Endothelial cell of umbilical vein (primary cell): Measurements from ENCODE around the gene GCGR. TPM values are rescaled to one million over a fixed set of nuclear protein-coding genes. Genes with fewer than 3 reads are reported as not detected.

Experiments used
- BruUV-seq: library from RNA; stranded (reverse); fragments of 400-500 nt; replicated peaks from 2 replicates; lab custom pipeline; 2021; lab: Mats Ljungman, UMichigan
- CTCF ChIA-PET: fragments of 300-600, 350-600 bp; sonication (Branson Sonifier 250); formaldehyde crosslinking; loops from one replicate; lab custom pipeline; 2021; ENCODE audit warnings: antibody characterized with exemption, inconsistent platforms; lab: Charles Lee
- POLR2A ChIA-PET: fragments of 300-600, 350-600 bp; sonication (Branson Sonifier 250); formaldehyde crosslinking; loops from one replicate; lab custom pipeline; 2021; ENCODE audit warnings: antibody characterized with exemption, inconsistent platforms; lab: Charles Lee
- DNase-seq: peaks from one replicate; pipeline ENCODE4 v3.0.0-alpha.2; 2011; ENCODE audit warnings: low read depth, low spot score
- FAIRE-seq: peaks from 2 replicates; lab custom pipeline; 2011; peaks lifted over from hg19 to GRCh38; lab: Jason Lieb, UNC
- H2AFZ ChIP-seq: 2 replicates; pipeline ENCODE4 v1.6.0; 2012; ENCODE audit warnings: low read depth, low read length, control low read depth, inconsistent platforms
- H3K27ac ChIP-seq: 2 replicates; pipeline ENCODE4 v1.5.1; 2011; ENCODE audit warnings: low read depth, mild to moderate bottlenecking, control low read depth, low read length, moderate library complexity; ENCODE audit not compliant: insufficient read depth
- H3K27me3 ChIP-seq, 2 experiments: 2 replicates each; pipeline versions ENCODE4 v1.6.0 to v1.6.1; 2011; ENCODE audit warnings: low read length in 2 of 2, mixed read lengths in 1 of 2; ENCODE audit not compliant: control insufficient read depth in 2 of 2, insufficient read depth in 2 of 2
- H3K36me3 ChIP-seq, 2 experiments: 2 replicates in 1 of 2; 3 replicates in 1 of 2; pipeline ENCODE4 v1.5.1; 2011; ENCODE audit warnings: low read length in 2 of 2, mild to moderate bottlenecking in 1 of 2, moderate library complexity in 1 of 2; ENCODE audit not compliant: control insufficient read depth in 2 of 2, insufficient read depth in 2 of 2; ENCODE audit errors: extremely low read depth in 1 of 2
- H3K4me1 ChIP-seq: 3 replicates; pipeline ENCODE4 v1.5.1; 2011; ENCODE audit warnings: mild to moderate bottlenecking, low read length; ENCODE audit not compliant: control insufficient read depth, insufficient read depth; ENCODE audit errors: extremely low read depth
- H3K4me2 ChIP-seq: 2 replicates; pipeline ENCODE4 v1.6.1; 2011; ENCODE audit warnings: low read length, control low read depth, mixed read lengths; ENCODE audit not compliant: insufficient read depth
- H3K4me3 ChIP-seq, 3 experiments: fragments of 200-600 bp in 1 of 3; sonication (generic), shearing (Covaris generic) in 1 of 3; replicated peaks in 1 of 3; 2 replicates each; pipeline ENCODE4 v1.5.1; 2011 to 2016; ENCODE audit warnings: control low read depth in 3 of 3, low read length in 3 of 3, mild to moderate bottlenecking in 2 of 3, inconsistent platforms in 1 of 3, low read depth in 1 of 3, moderate library complexity in 1 of 3; ENCODE audit not compliant: insufficient read depth in 1 of 3
- H3K79me2 ChIP-seq: 2 replicates; pipeline ENCODE4 v1.6.0; 2012; ENCODE audit warnings: low read length, inconsistent platforms; ENCODE audit not compliant: control insufficient read depth, insufficient read depth
- H3K9ac ChIP-seq: replicated peaks from 2 replicates; pipeline ENCODE3; 2011; ENCODE audit warnings: low read length, control low read depth; ENCODE audit not compliant: insufficient read depth; ENCODE audit errors: extremely low read depth
- H3K9me1 ChIP-seq: replicated peaks from 3 replicates; pipeline ENCODE4 v1.6.0; 2011; ENCODE audit warnings: mild to moderate bottlenecking, low read length; ENCODE audit not compliant: control insufficient read depth, insufficient read depth; ENCODE audit errors: extremely low read depth
- H3K9me3 ChIP-seq: replicated peaks from 2 replicates; pipeline ENCODE4 v1.5.1; 2012; ENCODE audit warnings: low read length, inconsistent platforms; ENCODE audit not compliant: control insufficient read depth, insufficient read depth
- H4K20me1 ChIP-seq: replicated peaks from 2 replicates; pipeline ENCODE3; 2011; ENCODE audit warnings: mild to moderate bottlenecking, low read length; ENCODE audit not compliant: control insufficient read depth, insufficient read depth; ENCODE audit errors: extremely low read depth
- EZH2 ChIP-seq: IDR thresholded peaks from 2 replicates; pipeline ENCODE4 v1.6.1; 2012; ENCODE audit warnings: borderline replicate concordance, low read depth, mild to moderate bottlenecking, moderate library complexity, low read length, inconsistent platforms; ENCODE audit not compliant: severe bottlenecking
- dilution Hi-C: fragments of 300-500 bp; cut with MboI; formaldehyde crosslinking; loops from one replicate; pipeline ENCODE4 v1.15.0; 2019; ENCODE audit warnings: low sequenced_read_pairs; ENCODE audit not compliant: extremely low pct_ligation_motif_present
- intact Hi-C: fragments of 100-400 bp; cut with micrococcal nuclease; formaldehyde crosslinking; loops from one replicate; pipeline ENCODE4 v1.10.0; 2022
- polyA plus RNA-seq, 4 experiments: library from polyadenylated mRNA; depleted of rRNA in 3 of 4; stranded (reverse) in 3 of 4; unstranded in 1 of 4; fragments of >200 nt; gene quantifications; 2 replicates each; pipeline versions ENCODE4 v1.2.1 to v1.2.3, GENCODE V29; 2011 to 2012; ENCODE audit warnings: missing spikeins in 1 of 4
- total RNA-seq: library from RNA; stranded (reverse); gene quantifications from 2 replicates; pipeline ENCODE4 v1.2.3, GENCODE V29; 2021
- TF ChIP-seq, protein P1 (sequence below), 2 donors: IDR thresholded peaks; 1 replicate in 1 of 2; 2 replicates in 1 of 2; pipeline ENCODE4 v1.5.1; 2011; ENCODE audit warnings: low read length in 2 of 2, mild to moderate bottlenecking in 2 of 2, moderate library complexity in 2 of 2, control low read depth in 1 of 2, inconsistent platforms in 1 of 2, low read depth in 1 of 2; ENCODE audit not compliant: insufficient read depth in 1 of 2; ENCODE audit errors: extremely low read depth in 1 of 2

Gene GCGR
- total and polyA plus RNA-seq, 2 donors (not counting 3 experiments of a cell fraction or from before 2014, with no cell fraction given) = not detected

DNA sequence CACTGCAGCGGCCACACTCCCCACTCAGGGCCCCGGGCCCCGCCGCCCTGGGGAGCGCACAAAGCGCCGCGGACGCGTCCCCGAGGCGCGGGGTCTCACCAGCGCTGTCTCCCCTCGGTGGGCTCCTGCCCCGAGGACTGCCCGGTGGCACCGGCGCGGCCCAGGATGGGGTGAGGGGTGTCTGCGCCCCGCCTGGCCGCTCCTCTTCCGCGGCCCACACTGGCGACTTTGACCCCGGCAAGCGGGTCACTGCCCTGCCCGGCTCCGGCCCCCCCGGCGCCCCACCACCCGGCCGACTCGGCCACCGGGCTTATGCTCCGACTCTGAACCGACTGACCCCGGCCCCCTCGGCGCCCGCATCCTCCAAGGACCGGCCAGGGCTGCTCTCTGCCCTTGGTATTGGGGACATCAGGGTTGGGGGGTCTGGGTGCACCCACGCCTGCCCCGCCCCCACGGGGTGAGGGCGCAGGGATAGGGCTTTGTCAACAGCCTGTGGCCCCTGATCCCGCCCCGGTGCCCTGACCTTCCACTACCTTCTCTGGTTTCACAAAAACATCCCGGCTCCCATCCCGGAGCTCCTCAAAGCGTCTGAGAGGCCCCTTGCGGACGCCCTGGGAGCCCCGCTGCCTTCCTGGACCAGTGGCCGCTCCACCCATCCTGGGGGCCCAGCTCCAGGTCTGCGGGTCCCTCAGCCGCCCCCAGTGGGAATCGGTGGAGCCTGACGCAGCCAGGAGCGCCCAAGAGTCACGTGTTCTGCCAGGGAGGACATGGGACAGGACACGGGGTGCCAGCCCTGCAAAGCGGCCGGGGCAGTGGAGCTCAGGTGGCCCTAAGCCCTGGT lies 829 bp downstream of the GCGR start:
- no peaks in the 10 kb centered on the region for H3K79me2 ChIP-seq
- no peaks in the 10 kb centered on the region for H3K9me1 ChIP-seq
- no peak overlapping the region for H3K4me3 ChIP-seq
- no peak for DNase-seq
- CTCF ChIA-PET = interaction anchor here (1.5 to 2.3 kb wide), 2 partner anchors 10 to 17 kb away, joined by 5 to 9 read pairs; no protein-coding TSS in a partner anchor
- TF ChIP-seq, protein P1, sequence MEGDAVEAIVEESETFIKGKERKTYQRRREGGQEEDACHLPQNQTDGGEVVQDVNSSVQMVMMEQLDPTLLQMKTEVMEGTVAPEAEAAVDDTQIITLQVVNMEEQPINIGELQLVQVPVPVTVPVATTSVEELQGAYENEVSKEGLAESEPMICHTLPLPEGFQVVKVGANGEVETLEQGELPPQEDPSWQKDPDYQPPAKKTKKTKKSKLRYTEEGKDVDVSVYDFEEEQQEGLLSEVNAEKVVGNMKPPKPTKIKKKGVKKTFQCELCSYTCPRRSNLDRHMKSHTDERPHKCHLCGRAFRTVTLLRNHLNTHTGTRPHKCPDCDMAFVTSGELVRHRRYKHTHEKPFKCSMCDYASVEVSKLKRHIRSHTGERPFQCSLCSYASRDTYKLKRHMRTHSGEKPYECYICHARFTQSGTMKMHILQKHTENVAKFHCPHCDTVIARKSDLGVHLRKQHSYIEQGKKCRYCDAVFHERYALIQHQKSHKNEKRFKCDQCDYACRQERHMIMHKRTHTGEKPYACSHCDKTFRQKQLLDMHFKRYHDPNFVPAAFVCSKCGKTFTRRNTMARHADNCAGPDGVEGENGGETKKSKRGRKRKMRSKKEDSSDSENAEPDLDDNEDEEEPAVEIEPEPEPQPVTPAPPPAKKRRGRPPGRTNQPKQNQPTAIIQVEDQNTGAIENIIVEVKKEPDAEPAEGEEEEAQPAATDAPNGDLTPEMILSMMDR (IDR thresholded peaks at IDR 0.05; ENCODE audit: extremely low read depth in 1 of 2, insufficient read depth in 1 of 2, low read depth in 1 of 2, low read length in 2 of 2) = no peak
- TF ChIP-seq EZH2 = peak; percentile 95
- H3K9ac ChIP-seq = no peak overlapping the region
- BruUV-seq = no TSS peak
- H3K27me3 ChIP-seq = peaks cover 25 to 36% of the 10 kb centered on the region in 2 experiments
- no peaks in the 10 kb centered on the region for H3K4me1 ChIP-seq
- H2AFZ ChIP-seq = no peak overlapping the region
- dilution Hi-C loops = no loop called here
- no peak for FAIRE-seq
- H3K4me2 ChIP-seq = no peak overlapping the region
- intact Hi-C loops = no loop called here
- POLR2A ChIA-PET = no interaction called here
- no peaks in the 10 kb centered on the region for H3K9me3 ChIP-seq
- H3K27ac ChIP-seq = no peak overlapping the region
- no peaks in the 10 kb centered on the region for H4K20me1 ChIP-seq
- H3K36me3 ChIP-seq = no peaks in the 10 kb centered on the region
